Adipocyte (in vitro differentiated cells): ENCODE measurements around the gene OR8B4.

Experiments used
- DNase-seq: peaks from one replicate; pipeline ENCODE4 v3.0.0-alpha.2; 2015; ENCODE audit warnings: low read depth
- H3K27me3 ChIP-seq: replicated peaks from 2 replicates; pipeline ENCODE4 v1.7.0; 2013; ENCODE audit warnings: mild to moderate bottlenecking, low read length, moderate library complexity; ENCODE audit not compliant: control insufficient read depth, insufficient read depth
- H3K36me3 ChIP-seq: 2 replicates; pipeline ENCODE4 v1.7.0; 2013; ENCODE audit warnings: low read length, mild to moderate bottlenecking, moderate library complexity; ENCODE audit not compliant: control insufficient read depth, insufficient read depth, severe bottlenecking
- H3K4me1 ChIP-seq: 2 replicates; pipeline ENCODE4 v1.7.0; 2013; ENCODE audit warnings: mild to moderate bottlenecking, low read length, moderate library complexity; ENCODE audit not compliant: control insufficient read depth, insufficient read depth
- H3K4me3 ChIP-seq: 2 replicates; pipeline ENCODE4 v1.7.0; 2013; ENCODE audit warnings: mild to moderate bottlenecking, low read length, moderate library complexity
- H3K9ac ChIP-seq: 2 replicates; pipeline ENCODE4 v1.7.0; 2013; ENCODE audit warnings: mild to moderate bottlenecking, low read length, moderate library complexity
- H3K9me3 ChIP-seq: 2 replicates; pipeline ENCODE4 v1.7.0; 2013; ENCODE audit warnings: mild to moderate bottlenecking, low read length, moderate library complexity; ENCODE audit not compliant: control insufficient read depth

Gene OR8B4

GRCh38 chr11:124446916-124447315 lies 22.2 kb upstream of the OR8B4 start:
- H3K36me3 ChIP-seq = no peaks in the 10 kb centered on the region
- H3K9ac ChIP-seq = no peak overlapping the region
- no peaks in the 10 kb centered on the region for H3K4me1 ChIP-seq
- no peak overlapping the region for H3K4me3 ChIP-seq
- H3K27me3 ChIP-seq = no peaks in the 10 kb centered on the region
- DNase-seq = no peak
- H3K9me3 ChIP-seq = no peaks in the 10 kb centered on the region

DNA sequence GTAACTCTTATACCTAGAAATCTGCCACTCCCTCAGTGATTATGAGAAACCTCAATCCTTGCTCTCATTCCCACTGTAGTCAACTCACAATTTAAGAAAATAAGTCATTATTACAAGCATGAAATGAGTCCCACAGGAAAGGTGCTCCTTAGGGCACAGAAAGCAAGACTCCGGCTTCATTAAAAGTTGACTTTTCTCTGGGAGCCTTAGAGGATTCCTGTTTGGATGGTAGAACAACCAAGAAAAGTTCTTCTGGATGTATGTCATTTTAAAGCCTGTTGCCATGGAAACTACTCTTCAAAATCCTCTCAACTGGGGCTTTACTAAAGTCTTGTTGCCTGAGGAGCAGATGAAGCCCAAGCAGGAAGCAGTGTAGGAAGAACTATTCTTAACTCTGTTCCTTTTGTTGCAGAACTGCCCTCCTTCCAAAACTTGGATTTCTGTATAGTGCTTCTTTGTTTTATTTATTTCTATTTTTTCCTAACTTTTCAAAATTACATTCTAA lies 21.0 kb upstream of the OR8B4 start, which contains the start of gene OR8B8:
Gene OR8B8 (minus strand): TSS at position 51 of the 505 bp plus-strand sequence. CDS start 4,611 bp downstream, outside the sequence.
- no peak for DNase-seq
- Histone ChIP-seq H3K27me3 (peaks cover 9% of the 10 kb centered on the region), H3K9me3 (no peaks in the 10 kb centered on the region), H3K36me3 (no peaks in the 10 kb centered on the region), H3K4me3 (no peak within 1 kb of the TSS), H3K4me1 (no peaks in the 10 kb centered on the region), H3K9ac (no peak within 1 kb of the TSS)

- Histone ChIP-seq H3K9me3 (no peaks in the 10 kb centered on the region), H3K9ac (no peak overlapping the region), H3K27me3 (peaks cover 19% of the 10 kb centered on the region), H3K36me3 (no peaks in the 10 kb centered on the region), H3K4me1 (no peaks in the 10 kb centered on the region), H3K4me3 (no peak overlapping the region)
- no peak for DNase-seq
Observed at GRCh38 chr11:124442847-124443246, 18.2 kb upstream of the OR8B4 start.

GRCh38 chr11:124442442-124442841 lies 17.8 kb upstream of the OR8B4 start:
- Histone ChIP-seq H3K36me3 (no peaks in the 10 kb centered on the region), H3K4me1 (no peaks in the 10 kb centered on the region), H3K27me3 (peaks cover 19% of the 10 kb centered on the region), H3K9ac (no peak overlapping the region), H3K4me3 (no peak overlapping the region), H3K9me3 (no peaks in the 10 kb centered on the region)
- DNase-seq = no peak

GRCh38 chr11:124441519-124441918 lies 16.8 kb upstream of the OR8B4 start:
- Histone ChIP-seq H3K4me1 (peaks cover 5% of the 10 kb centered on the region), H3K9me3 (no peaks in the 10 kb centered on the region), H3K4me3 (no peak overlapping the region)

DNA sequence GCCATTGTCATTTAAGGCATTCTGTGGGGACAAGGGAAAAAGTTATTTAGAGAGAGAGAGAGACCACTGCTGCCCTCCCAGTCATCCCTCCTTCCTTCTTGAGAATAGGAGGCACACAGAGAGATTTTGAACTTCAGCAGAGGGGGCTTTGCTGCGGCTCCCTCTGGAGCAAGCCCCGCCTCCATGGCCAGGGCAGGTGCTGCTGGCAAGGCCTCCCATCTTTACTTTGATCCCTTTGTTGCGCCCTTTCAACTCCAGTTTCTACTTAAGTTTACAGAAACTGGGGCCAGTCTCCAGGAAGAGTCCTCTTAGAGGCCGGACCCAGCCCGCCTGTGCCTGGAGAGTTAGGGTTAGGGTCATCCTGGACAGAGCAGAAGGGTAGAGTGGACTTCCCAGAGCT lies 16.4 kb upstream of the OR8B4 start:
- H3K27me3 ChIP-seq = peaks cover 19% of the 10 kb centered on the region
- H3K9ac ChIP-seq = no peak overlapping the region
- no peak for DNase-seq
- no peaks in the 10 kb centered on the region for H3K36me3 ChIP-seq
- H3K4me1 ChIP-seq = peaks cover 5% of the 10 kb centered on the region
- no peaks in the 10 kb centered on the region for H3K9me3 ChIP-seq
- H3K4me3 ChIP-seq = no peak overlapping the region

More at GRCh38 chr11:124441519-124441918, 16.8 kb upstream of the OR8B4 start:
- DNase-seq = no peak
- Histone ChIP-seq H3K27me3 (peaks cover 19% of the 10 kb centered on the region), H3K36me3 (no peaks in the 10 kb centered on the region), H3K9ac (no peak overlapping the region)

DNA sequence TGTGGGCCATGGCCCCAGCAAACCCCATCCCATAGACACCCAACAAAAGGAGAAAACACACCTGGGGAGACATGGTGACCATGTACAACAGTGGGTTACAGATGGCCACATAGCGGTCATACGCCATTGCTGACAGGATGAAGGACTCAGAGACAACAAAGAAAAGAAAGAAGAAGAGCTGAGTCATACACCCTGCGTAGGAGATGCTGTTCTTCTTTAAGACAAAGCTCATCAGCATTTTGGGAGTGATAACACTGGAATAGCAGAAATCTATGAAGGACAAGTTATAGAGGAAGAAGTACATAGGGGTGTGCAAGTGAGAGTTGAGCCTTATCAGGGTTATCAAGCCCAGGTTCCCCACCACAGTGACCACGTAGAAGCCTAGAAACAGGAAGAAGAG lies 15.9 kb upstream of the OR8B4 start:
- DNase-seq = no peak
- H3K4me1 ChIP-seq = peaks cover 5% of the 10 kb centered on the region
- peaks cover 19% of the 10 kb centered on the region for H3K27me3 ChIP-seq
- no peaks in the 10 kb centered on the region for H3K9me3 ChIP-seq
- H3K4me3 ChIP-seq = no peak overlapping the region
- H3K9ac ChIP-seq = no peak overlapping the region
- no peaks in the 10 kb centered on the region for H3K36me3 ChIP-seq

DNA sequence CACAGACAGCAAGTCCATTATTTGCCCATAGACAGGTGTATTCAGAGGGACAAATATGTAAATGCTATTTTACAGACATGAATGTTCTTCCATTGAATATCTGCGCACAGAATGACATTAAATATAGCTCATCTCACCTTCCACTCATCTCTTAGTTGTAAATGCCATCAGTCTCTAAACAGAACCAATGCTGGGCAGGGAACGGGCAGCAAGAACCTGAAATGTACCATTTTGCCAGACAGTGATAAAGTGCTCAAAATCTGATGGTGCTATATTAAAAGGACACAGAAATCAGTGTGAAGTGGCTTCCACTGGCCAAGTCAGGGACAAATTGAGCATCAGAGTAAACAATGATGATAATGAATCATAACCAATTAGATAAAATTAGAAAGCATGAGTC lies 10.0 kb upstream of the OR8B4 start:
- no peaks in the 10 kb centered on the region for H3K36me3 ChIP-seq
- H3K27me3 ChIP-seq = peaks cover 6% of the 10 kb centered on the region
- H3K9me3 ChIP-seq = peaks cover 11% of the 10 kb centered on the region
- no peak overlapping the region for H3K4me3 ChIP-seq
- H3K9ac ChIP-seq = no peak overlapping the region
- peaks cover 5% of the 10 kb centered on the region for H3K4me1 ChIP-seq
- DNase-seq = no peak

DNA sequence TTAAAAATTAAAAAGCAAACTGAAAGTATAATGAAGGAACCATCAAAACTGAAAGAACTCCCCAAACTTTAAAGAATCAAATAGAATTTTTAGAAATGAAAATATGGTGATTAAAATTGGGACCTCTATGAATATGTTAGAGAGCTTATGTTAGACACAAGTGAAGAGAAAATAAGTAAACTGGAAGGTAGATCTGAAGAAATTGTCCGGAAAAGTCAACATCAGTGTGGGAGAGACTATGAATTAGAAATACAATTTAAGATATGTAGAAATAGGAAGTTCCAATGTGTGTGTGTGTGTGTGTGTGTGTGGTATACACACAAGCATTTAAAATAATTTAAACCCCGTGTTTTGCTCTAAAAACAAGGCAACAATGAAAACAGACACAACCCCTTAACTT lies 4.9 kb upstream of the OR8B4 start:
- Histone ChIP-seq H3K36me3 (no peaks in the 10 kb centered on the region), H3K4me1 (no peaks in the 10 kb centered on the region), H3K9me3 (peaks cover 21% of the 10 kb centered on the region), H3K9ac (no peak overlapping the region), H3K27me3 (no peaks in the 10 kb centered on the region), H3K4me3 (no peak overlapping the region)
- no peak for DNase-seq

GRCh38 chr11:124421043-124421442 lies 3.6 kb downstream of the OR8B4 start:
- no peak for DNase-seq
- Histone ChIP-seq H3K4me1 (no peaks in the 10 kb centered on the region), H3K27me3 (peaks cover 33% of the 10 kb centered on the region), H3K4me3 (no peak overlapping the region), H3K36me3 (no peaks in the 10 kb centered on the region), H3K9ac (no peak overlapping the region), H3K9me3 (no peaks in the 10 kb centered on the region)

DNA sequence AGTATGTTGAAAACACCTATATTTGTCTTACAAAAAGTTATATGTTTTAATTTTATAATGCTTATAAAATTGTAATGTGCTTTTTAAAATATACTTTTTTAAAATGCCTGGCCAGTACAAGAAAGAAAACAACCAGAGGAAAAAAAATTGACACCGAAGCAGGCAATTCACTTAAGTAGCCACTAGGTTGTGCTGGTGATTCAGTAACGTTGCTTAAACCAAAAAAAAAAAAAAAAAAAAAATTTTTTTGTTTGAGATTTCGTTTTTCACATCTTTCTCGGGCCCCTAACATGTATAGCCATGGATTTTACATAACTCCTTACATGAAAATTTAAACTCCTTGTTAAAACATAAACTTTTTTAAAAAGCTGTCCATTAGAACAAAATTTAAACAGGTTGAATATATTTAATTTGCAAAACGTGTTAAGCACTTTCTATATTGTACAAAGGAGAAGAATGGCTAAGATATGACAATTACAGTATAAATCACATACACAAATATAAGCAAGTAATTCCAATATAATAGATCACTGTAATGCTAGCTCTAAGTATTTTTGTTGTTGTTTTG lies 9.2 kb downstream of the OR8B4 start:
- Histone ChIP-seq H3K27me3 (peaks cover 35% of the 10 kb centered on the region), H3K9ac (no peak overlapping the region), H3K4me3 (no peak overlapping the region), H3K4me1 (no peaks in the 10 kb centered on the region), H3K9me3 (no peaks in the 10 kb centered on the region), H3K36me3 (no peaks in the 10 kb centered on the region)
- DNase-seq = peak; percentile 79

DNA sequence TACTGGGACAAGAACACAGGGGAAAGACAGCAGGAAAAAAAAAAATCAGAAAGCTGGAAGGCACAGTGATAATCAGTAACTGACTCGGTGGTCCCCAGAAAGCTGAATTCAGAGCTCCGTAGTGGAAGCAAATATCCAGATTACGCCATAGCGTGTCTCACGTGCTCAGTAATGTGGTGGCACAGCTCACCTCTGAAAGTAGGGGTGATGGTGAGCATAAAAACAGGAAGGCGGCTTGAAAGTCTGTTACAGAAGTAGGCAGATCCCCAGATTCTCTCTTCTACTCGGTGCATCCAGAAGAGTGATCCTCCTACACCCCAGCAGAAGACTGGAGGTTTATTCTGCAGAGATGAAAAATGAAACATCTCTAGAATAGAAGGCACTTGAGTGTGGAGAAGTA lies 14.8 kb downstream of the OR8B4 start:
- no peak for DNase-seq
- H3K9ac ChIP-seq = no peak overlapping the region
- no peaks in the 10 kb centered on the region for H3K9me3 ChIP-seq
- no peaks in the 10 kb centered on the region for H3K36me3 ChIP-seq
- H3K27me3 ChIP-seq = peaks cover 27% of the 10 kb centered on the region
- no peak overlapping the region for H3K4me3 ChIP-seq
- H3K4me1 ChIP-seq = peaks cover 6% of the 10 kb centered on the region
